ENCODE data around the gene GRN. TPM values are rescaled to one million over a fixed set of nuclear protein-coding genes. Genes with fewer than 3 reads are reported as not detected.
"Not testable (repeated sequence)": the region's sequence is repeated elsewhere in the genome, so short reads cannot be mapped to it uniquely, and the experiment has no call there.

The GRN gene
- total RNA-seq, 4 donors from 2014 or later, result 546 to 1,119 (median 694) TPM

GRCh38 chr17:44367231-44367979, 22.3 kb downstream of the GRN start:
- no peak for DNase-seq
- Histone ChIP-seq H3K27ac (no peak overlapping the region), H3K36me3 (no peaks in the 10 kb centered on the region), H3K4me1 (peaks cover 0 to 13% (median 4%) of the 10 kb centered on the region in 4 donors), H3K4me3 (no peak overlapping the region), H3K9me3 (no peaks in the 10 kb centered on the region), H3K27me3 (peaks cover 64% of the 10 kb centered on the region)
- 68 to 88% methylated on average over 5 to 7 of the region's 7 CpGs for WGBS, 2 donors (ENCODE audit: low coverage in 1 of 2)
- intact Hi-C loops (cut with DNase I; ENCODE audit: low total_unique reads) (no loop called here), in situ Hi-C loops (cut with MboI; ENCODE audit: low pct_ligation_motif_present in 1 of 4, low pct_unique_long_range_greater_than_20kb in 1 of 4, low sequenced_read_pairs in 3 of 4) (no loop called here)
- TF ChIP-seq POLR2AphosphoS5 (IDR thresholded peaks at IDR 0.05) (no peak), CTCF (IDR thresholded peaks at IDR 0.05) (no peak), POLR2A (IDR thresholded peaks at IDR 0.05) (no peak), EP300 (IDR thresholded peaks at IDR 0.05; ENCODE audit: low read depth) (no peak)

- H3K4me1 ChIP-seq; H3K4me3 ChIP-seq; H3K36me3 ChIP-seq; intact Hi-C loops (cut with DNase I; ENCODE audit: low total_unique reads); DNase-seq; H3K9me3 ChIP-seq; H3K27ac ChIP-seq; in situ Hi-C loops (cut with MboI; ENCODE audit: low pct_ligation_motif_present in 1 of 4, low pct_unique_long_range_greater_than_20kb in 1 of 4, low sequenced_read_pairs in 3 of 4): not testable (repeated sequence)
- 87% methylated on average over 17 of the region's 42 CpGs; no CpG with 5 or more reads in 1 of the 2 donors for WGBS, 2 donors (ENCODE audit: low coverage in 1 of 2)
- H3K27me3 ChIP-seq, result peaks cover 65% of the 10 kb centered on the region
Measured at GRCh38 chr17:44368391-44369243, 23.5 kb downstream of the GRN start.

GRCh38 chr17:44369414-44370023, 24.4 kb downstream of the GRN start:
- H3K27me3 ChIP-seq, result peaks cover 65% of the 10 kb centered on the region
- 48% methylated on average over 17 of the region's 17 CpGs; no CpG with 5 or more reads in 1 of the 2 donors for WGBS, 2 donors (ENCODE audit: low coverage in 1 of 2)
- H3K9me3 ChIP-seq; intact Hi-C loops (cut with DNase I; ENCODE audit: low total_unique reads); H3K4me1 ChIP-seq; DNase-seq; H3K27ac ChIP-seq; H3K36me3 ChIP-seq; in situ Hi-C loops (cut with MboI; ENCODE audit: low pct_ligation_motif_present in 1 of 4, low pct_unique_long_range_greater_than_20kb in 1 of 4, low sequenced_read_pairs in 3 of 4); H3K4me3 ChIP-seq: not testable (repeated sequence)

GRCh38 chr17:44372036-44372435, 26.9 kb downstream of the GRN start:
- H3K4me3 ChIP-seq, result no peak overlapping the region
- no peak for DNase-seq
- H3K27ac ChIP-seq, result no peak overlapping the region
- intact Hi-C loops (cut with DNase I; ENCODE audit: low total_unique reads) (no loop called here), in situ Hi-C loops (cut with MboI; ENCODE audit: low pct_ligation_motif_present in 1 of 4, low pct_unique_long_range_greater_than_20kb in 1 of 4, low sequenced_read_pairs in 3 of 4) (no loop called here)
- H3K36me3 ChIP-seq, result no peaks in the 10 kb centered on the region
- peaks cover 0 to 5% (median 0%) of the 10 kb centered on the region in 4 donors for H3K4me1 ChIP-seq
- TF ChIP-seq POLR2A (IDR thresholded peaks at IDR 0.05) (no peak), POLR2AphosphoS5 (IDR thresholded peaks at IDR 0.05) (no peak), EP300 (IDR thresholded peaks at IDR 0.05; ENCODE audit: low read depth) (no peak), CTCF (IDR thresholded peaks at IDR 0.05) (no peak)
- 78% methylated on average over 10 of the region's 10 CpGs; no CpG with 5 or more reads in 1 of the 2 donors for WGBS, 2 donors (ENCODE audit: low coverage in 1 of 2)
- peaks cover 63% of the 10 kb centered on the region for H3K27me3 ChIP-seq
- no peaks in the 10 kb centered on the region for H3K9me3 ChIP-seq
